Left lung (tissue), 10 donors: ENCODE data around the gene FHAD1. TPM values are rescaled to one million over a fixed set of nuclear protein-coding genes. Genes with fewer than 3 reads are reported as not detected.

ENCODE experiments used
- ATAC-seq: fragments of 200-7000 bp; cut with Tn5 transposase; one replicate; pipeline ENCODE4 v1.9.1; 2020; ENCODE audit warnings: moderate library complexity
- DNase-seq, 4 donors: peaks; one replicate each; pipeline ENCODE4 v3.0.0-alpha.2; 2013 to 2020
- H3K27ac ChIP-seq, 2 donors: fragments of 200-600 bp; sonication (generic) in 1 of 2; one replicate each; pipeline versions ENCODE4 v1.5.0 to v1.8.0; 2020 to 2021
- H3K27me3 ChIP-seq, 2 donors: fragments of 200-600 bp; sonication (generic) in 1 of 2; one replicate each; pipeline versions ENCODE4 v1.5.0 to v1.8.0; 2020 to 2021
- H3K36me3 ChIP-seq, 2 donors: fragments of 200-600 bp; sonication (generic) in 1 of 2; one replicate each; pipeline versions ENCODE4 v1.5.0 to v1.8.0; 2020 to 2021
- H3K4me1 ChIP-seq, 2 donors: fragments of 200-600 bp; one replicate each; pipeline ENCODE4 v1.8.0; 2021
- H3K4me3 ChIP-seq, 2 donors: fragments of 200-600 bp; sonication (generic) in 1 of 2; one replicate each; pipeline versions ENCODE4 v1.5.0 to v1.8.0; 2020 to 2021; ENCODE audit warnings: mild to moderate bottlenecking in 1 of 2
- H3K9me3 ChIP-seq, 2 donors: fragments of 200-600 bp; sonication (generic) in 1 of 2; one replicate each; pipeline versions ENCODE4 v1.5.0 to v1.8.0; 2020 to 2021
- intact Hi-C, 2 donors: fragments of 100-400 bp; cut with DNase I; formaldehyde crosslinking; loops; one replicate each; pipeline versions ENCODE4 v1.11.2 to v1.14.2; 2022
- polyA plus RNA-seq, 6 donors: library from polyadenylated mRNA; unstranded; fragments of 120-200 nt; gene quantifications; one replicate each; pipeline ENCODE4 v1.2.1, GENCODE V29; 2013; ENCODE audit not compliant: insufficient read length in 6 of 6
- total RNA-seq, 2 donors: library from RNA; stranded (reverse); fragmentation: NEBNext Ultra II Directional; extraction: Animal tissue kit (Norgen Biotek cat#: 25700); gene quantifications; one replicate each; pipeline ENCODE4 v1.2.1, GENCODE V29; 2021
- TF ChIP-seq, protein P1 (sequence below), 2 donors: fragments of 200-600 bp; sonication (generic) in 1 of 2; IDR thresholded peaks; one replicate each; pipeline versions ENCODE4 v1.5.0 to v1.8.0; 2021; ENCODE audit warnings: antibody characterized with exemption in 2 of 2
- donor health status: DM: no; HTN: yes; CAD: no.
- donor health status: DM: no; HTN: no; CAD: no.

Gene FHAD1
- total and polyA plus RNA-seq, 8 donors: 1.1 to 8.5 (median 3.9) TPM

DNA sequence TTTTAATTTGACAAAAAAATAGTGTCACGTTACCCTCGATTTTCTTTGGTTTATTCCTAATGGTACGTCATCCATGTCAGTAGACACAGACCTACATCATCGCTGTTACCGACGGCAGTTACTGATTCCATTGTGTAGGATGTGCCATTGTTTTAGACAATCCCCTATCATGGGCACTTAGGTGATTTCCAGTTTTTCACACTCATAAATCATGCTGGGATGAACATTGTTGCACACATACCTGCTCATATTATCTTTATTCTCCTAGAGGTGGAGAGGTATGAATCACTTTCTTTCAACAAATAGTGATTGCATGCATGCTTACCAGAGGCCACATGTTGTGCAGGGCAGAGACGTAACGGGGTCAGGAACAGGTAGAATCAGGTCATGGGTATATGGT is 83.0 kb downstream of the FHAD1 start:
- DNase-seq (no peak), ATAC-seq (no peak)
- Histone ChIP-seq H3K27ac (no peak overlapping the region), H3K9me3 (no peaks in the 10 kb centered on the region), H3K27me3 (peaks cover 0 to 32% of the 10 kb centered on the region in 2 donors), H3K36me3 (no peaks in the 10 kb centered on the region), H3K4me1 (peaks cover 10 to 14% of the 10 kb centered on the region in 2 donors), H3K4me3 (no peak overlapping the region)
- intact Hi-C loops: no loop called here
- TF ChIP-seq, protein P1, sequence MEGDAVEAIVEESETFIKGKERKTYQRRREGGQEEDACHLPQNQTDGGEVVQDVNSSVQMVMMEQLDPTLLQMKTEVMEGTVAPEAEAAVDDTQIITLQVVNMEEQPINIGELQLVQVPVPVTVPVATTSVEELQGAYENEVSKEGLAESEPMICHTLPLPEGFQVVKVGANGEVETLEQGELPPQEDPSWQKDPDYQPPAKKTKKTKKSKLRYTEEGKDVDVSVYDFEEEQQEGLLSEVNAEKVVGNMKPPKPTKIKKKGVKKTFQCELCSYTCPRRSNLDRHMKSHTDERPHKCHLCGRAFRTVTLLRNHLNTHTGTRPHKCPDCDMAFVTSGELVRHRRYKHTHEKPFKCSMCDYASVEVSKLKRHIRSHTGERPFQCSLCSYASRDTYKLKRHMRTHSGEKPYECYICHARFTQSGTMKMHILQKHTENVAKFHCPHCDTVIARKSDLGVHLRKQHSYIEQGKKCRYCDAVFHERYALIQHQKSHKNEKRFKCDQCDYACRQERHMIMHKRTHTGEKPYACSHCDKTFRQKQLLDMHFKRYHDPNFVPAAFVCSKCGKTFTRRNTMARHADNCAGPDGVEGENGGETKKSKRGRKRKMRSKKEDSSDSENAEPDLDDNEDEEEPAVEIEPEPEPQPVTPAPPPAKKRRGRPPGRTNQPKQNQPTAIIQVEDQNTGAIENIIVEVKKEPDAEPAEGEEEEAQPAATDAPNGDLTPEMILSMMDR (IDR thresholded peaks at IDR 0.05): no peak

DNA sequence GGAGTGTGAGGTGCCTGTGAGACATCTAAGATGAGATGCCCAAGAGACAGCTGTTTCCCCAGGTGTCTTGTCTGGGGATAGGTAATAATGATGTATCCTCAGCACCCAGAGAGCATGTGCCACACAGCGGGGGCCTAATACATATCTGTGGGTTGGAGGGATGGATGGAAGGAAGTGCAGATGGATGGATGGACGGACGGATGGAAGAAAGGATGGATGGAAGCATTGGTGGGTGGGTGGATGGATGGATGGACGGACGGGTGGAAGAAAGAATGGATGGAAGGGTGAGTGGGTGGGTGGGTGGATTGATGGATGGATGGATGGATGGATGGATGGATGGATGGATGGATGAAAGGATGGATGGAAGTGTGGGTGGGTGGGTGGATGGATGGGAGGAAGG is 84.2 kb downstream of the FHAD1 start:
- H3K4me1 ChIP-seq: peaks cover 10 to 14% of the 10 kb centered on the region in 2 donors
- intact Hi-C loops: no loop called here
- no peak for DNase-seq
- no peak overlapping the region for H3K4me3 ChIP-seq
- no peaks in the 10 kb centered on the region for H3K36me3 ChIP-seq
- no peak overlapping the region for H3K27ac ChIP-seq
- peaks cover 0 to 32% of the 10 kb centered on the region in 2 donors for H3K27me3 ChIP-seq
- no peaks in the 10 kb centered on the region for H3K9me3 ChIP-seq
- ATAC-seq: no peak
- TF ChIP-seq, protein P1 (IDR thresholded peaks at IDR 0.05): no peak

DNA sequence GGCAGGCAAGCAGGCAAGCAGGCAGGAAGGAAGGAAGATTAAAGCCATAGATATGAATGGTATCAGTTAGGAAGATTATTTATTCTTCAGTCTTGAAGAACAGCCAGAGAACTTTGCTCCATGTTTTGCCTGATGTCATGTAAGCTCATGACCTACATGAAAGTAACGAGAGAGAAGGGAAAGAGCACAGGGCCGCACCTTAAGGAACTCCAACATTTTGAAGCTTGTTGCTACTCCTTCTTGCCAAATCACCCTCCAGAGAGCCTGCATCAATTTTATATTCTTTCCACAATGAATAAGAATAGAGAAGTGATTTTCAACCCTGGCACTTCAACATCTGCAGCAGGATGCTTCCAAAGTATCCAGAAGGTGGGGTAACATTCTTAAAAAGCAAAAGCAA is 84.7 kb downstream of the FHAD1 start:
- intact Hi-C loops: no loop called here
- no peak overlapping the region for H3K27ac ChIP-seq

DNA sequence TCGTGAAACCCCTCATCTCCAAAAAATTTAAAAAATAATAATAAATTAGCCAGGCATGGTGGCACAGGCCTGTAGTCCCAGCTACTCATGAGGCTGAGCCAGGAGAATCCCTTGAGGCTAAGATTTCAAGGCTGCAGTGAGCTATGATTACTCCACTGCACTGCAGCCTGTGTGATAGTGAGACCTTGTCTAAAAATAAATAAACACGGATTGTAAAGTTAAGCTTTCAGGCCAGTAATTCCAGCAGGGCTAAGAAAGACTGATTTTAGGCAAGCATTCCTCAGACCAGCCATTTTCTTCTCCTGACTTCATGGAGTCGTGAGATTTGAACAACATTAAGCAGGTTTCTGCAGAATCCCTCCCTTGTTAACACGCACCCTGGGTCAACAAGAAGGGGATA is 85.5 kb downstream of the FHAD1 start:
- intact Hi-C loops: no loop called here
- H3K27ac ChIP-seq: no peak overlapping the region
- H3K4me1 ChIP-seq: peaks cover 4 to 23% of the 10 kb centered on the region in 2 donors
- ATAC-seq (no peak), DNase-seq (no peak)
- H3K27me3 ChIP-seq: peaks cover 0 to 32% of the 10 kb centered on the region in 2 donors
- H3K9me3 ChIP-seq: no peaks in the 10 kb centered on the region
- no peaks in the 10 kb centered on the region for H3K36me3 ChIP-seq
- H3K4me3 ChIP-seq: no peak overlapping the region
- TF ChIP-seq, protein P1 (IDR thresholded peaks at IDR 0.05): no peak

More for the DNA sequence above, 84.7 kb downstream of the FHAD1 start:
- Histone ChIP-seq H3K9me3 (no peaks in the 10 kb centered on the region), H3K4me3 (no peak overlapping the region), H3K36me3 (no peaks in the 10 kb centered on the region), H3K27me3 (peaks cover 0 to 32% of the 10 kb centered on the region in 2 donors), H3K4me1 (peaks cover 9 to 15% of the 10 kb centered on the region in 2 donors)
- TF ChIP-seq, protein P1 (IDR thresholded peaks at IDR 0.05): no peak
- DNase-seq (no peak), ATAC-seq (no peak)

DNA sequence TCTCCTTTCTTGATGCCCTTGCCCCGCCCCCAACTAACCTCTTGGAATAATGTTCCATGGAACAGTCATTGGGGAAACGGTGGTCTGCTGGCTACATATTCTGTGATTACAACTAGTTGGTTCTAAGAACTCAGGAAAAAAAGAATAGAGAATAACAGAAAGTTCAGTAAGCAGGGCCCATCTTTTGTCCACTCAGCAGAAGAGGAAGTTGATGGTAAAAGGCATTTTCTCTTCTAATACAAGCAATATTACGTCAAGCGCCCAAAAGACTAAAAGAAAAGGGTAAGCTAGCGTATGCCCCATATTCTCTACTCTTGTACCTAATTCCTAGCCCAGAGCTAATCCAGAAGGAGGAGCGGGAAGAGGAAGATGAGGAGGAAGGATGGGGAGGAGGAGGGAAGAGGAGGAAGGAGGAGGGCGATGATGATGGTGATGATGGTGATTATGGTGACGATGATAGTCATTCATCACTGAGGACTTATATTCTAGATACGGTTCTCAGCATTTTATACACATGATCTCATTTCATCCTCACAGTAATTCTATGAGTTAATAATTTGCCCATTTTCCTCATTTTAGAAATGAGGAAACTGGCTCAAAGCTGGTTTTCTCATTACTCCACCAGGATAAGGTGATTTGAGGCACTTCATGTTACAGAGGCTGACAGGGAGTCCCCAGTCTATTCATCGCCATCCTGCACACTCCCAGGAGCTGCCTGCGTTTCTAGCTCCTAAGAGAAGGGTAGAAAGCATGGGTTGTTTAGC is 86.1 kb downstream of the FHAD1 start:
- TF ChIP-seq, protein P1 (IDR thresholded peaks at IDR 0.05): no peak
- DNase-seq: no peak
- H3K4me3 ChIP-seq: no peak overlapping the region
- H3K36me3 ChIP-seq: no peaks in the 10 kb centered on the region
- no peaks in the 10 kb centered on the region for H3K9me3 ChIP-seq
- H3K27ac ChIP-seq: no peak overlapping the region
- ATAC-seq: no peak
- peaks cover 0 to 30% of the 10 kb centered on the region in 2 donors for H3K27me3 ChIP-seq
- peaks cover 8 to 26% of the 10 kb centered on the region in 2 donors for H3K4me1 ChIP-seq
- intact Hi-C loops: no loop called here
